Adipocyte (in vitro differentiated cells): Measurements from ENCODE around the gene TCF23.
A peak's percentile ranks its signal among the peaks of the same experiment; 100 is the strongest.

Source experiments
- DNase-seq: peaks from one replicate; pipeline ENCODE4 v3.0.0-alpha.2; 2015; ENCODE audit warnings: low read depth
- H3K27me3 ChIP-seq: replicated peaks from 2 replicates; pipeline ENCODE4 v1.7.0; 2013; ENCODE audit warnings: mild to moderate bottlenecking, low read length, moderate library complexity; ENCODE audit not compliant: control insufficient read depth, insufficient read depth
- H3K36me3 ChIP-seq: 2 replicates; pipeline ENCODE4 v1.7.0; 2013; ENCODE audit warnings: low read length, mild to moderate bottlenecking, moderate library complexity; ENCODE audit not compliant: control insufficient read depth, insufficient read depth, severe bottlenecking
- H3K4me1 ChIP-seq: 2 replicates; pipeline ENCODE4 v1.7.0; 2013; ENCODE audit warnings: mild to moderate bottlenecking, low read length, moderate library complexity; ENCODE audit not compliant: control insufficient read depth, insufficient read depth
- H3K4me3 ChIP-seq: 2 replicates; pipeline ENCODE4 v1.7.0; 2013; ENCODE audit warnings: mild to moderate bottlenecking, low read length, moderate library complexity
- H3K9ac ChIP-seq: 2 replicates; pipeline ENCODE4 v1.7.0; 2013; ENCODE audit warnings: mild to moderate bottlenecking, low read length, moderate library complexity
- H3K9me3 ChIP-seq: 2 replicates; pipeline ENCODE4 v1.7.0; 2013; ENCODE audit warnings: mild to moderate bottlenecking, low read length, moderate library complexity; ENCODE audit not compliant: control insufficient read depth

Gene TCF23

DNA sequence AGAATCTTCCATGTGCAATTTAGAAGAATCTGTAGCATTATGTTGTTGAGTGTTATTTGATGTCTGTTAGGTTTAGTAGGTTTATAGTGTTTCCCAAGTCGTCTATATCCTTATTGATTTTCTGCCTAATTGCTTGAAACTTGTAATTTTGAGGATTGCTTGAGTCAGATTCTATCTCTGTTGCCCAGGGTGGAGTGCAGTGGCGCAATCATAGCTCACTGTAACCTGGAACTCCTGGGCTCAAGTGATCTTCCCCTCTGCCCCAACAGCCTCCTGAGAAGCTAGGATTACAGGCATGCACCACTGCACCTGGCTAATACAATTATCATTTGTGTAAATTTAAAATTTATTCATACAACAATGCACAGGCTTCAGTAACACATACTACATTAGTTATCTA lies 3.1 kb upstream of the TCF23 start:
- Histone ChIP-seq H3K9ac (no peak overlapping the region), H3K4me1 (no peaks in the 10 kb centered on the region), H3K4me3 (no peak overlapping the region), H3K27me3 (peaks cover 13% of the 10 kb centered on the region), H3K36me3 (no peaks in the 10 kb centered on the region), H3K9me3 (peaks cover 12% of the 10 kb centered on the region)
- DNase-seq = no peak

DNA sequence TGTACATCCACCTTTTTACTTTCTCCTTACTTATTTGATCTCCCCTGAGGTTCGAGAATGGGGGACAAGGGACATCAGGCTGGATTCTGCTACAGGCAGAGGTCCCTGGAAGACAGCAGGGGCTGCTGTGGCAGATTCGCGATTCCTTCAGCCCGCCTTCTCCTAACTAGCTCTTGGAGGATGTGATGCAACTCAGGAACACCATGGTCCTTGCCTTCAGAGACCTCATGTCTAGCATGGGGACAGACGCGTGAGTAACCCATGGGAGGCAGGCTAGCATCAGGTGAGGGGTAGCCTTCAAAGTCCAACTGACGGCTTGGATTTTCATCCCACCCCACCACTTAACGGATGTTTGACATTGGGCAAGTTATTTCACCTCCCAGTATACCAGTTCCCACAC lies 869 bp upstream of the TCF23 start:
- H3K36me3 ChIP-seq = no peaks in the 10 kb centered on the region
- no peaks in the 10 kb centered on the region for H3K4me1 ChIP-seq
- H3K9ac ChIP-seq = no peak overlapping the region
- no peak for DNase-seq
- H3K27me3 ChIP-seq = peaks cover 9% of the 10 kb centered on the region
- H3K9me3 ChIP-seq = peaks cover 8% of the 10 kb centered on the region
- no peak overlapping the region for H3K4me3 ChIP-seq

DNA sequence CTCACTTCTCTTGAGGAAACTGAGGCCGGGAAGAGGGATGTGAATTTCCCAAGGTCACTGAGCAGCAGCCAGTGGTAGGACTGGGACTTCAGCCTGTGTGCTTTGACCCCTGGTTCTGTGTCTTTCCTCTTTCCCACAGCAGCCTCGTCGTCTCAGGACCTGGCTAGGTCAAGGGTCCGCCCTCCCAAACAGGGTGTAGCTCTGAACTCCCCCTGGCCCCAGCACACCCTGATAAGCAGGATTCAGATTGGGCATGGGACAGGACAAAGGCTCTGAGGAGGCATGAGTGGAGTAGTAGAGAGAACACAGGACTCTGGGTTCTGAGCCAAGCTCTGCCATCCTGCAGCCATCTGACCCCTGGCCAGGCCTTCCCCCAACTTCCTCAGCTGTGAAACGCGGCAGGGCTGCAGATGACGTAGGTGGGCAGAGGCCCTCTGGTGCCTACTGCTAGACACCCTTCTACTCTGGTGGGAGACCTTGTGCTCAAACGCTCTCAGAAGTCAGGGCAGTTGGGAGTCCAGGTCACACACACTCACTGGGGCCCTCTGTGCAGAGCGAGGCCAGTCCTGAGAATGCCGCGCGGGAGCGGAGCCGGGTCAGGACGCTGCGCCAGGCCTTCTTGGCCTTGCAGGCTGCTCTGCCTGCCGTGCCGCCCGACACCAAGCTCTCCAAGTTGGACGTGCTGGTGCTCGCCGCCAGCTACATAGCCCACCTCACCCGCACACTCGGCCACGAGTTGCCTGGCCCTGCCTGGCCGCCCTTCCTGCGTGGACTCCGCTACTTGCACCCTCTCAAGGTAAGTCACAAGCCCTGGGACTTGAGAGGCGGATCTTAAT lies 984 bp downstream of the TCF23 start:
- no peaks in the 10 kb centered on the region for H3K4me1 ChIP-seq
- DNase-seq = no peak
- no peaks in the 10 kb centered on the region for H3K9me3 ChIP-seq
- H3K27me3 ChIP-seq = peaks cover 7% of the 10 kb centered on the region
- no peaks in the 10 kb centered on the region for H3K36me3 ChIP-seq
- H3K9ac ChIP-seq = no peak overlapping the region
- no peak overlapping the region for H3K4me3 ChIP-seq

DNA sequence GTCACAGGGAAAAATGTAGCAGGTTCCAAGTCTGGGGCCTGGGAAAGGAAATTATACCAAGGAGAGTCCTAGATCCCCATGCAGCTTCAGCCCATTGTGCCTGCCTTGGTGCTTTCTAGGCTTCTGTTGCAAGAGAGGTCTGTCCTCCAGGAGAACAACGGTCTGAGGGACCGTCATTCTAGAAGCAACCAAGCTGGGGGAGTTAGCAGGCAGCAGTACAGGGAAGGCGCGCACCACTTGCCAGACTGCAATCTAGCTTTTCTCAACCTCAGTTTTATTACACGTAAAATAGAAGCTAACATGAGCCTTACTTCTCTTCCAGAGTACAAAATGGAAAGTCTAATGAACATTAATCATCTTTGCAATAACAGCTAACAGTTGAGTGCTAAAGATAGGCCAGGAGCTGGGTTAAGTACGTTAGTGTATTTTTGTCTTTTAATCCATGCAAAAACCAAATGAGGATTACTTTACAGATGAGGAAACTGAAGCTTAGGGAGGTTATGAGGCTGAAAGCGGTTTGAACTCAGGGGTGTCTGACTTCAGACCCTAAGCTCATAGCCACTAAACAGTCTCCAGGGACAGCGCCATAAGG lies 1.9 kb downstream of the TCF23 start:
- Histone ChIP-seq H3K36me3 (no peaks in the 10 kb centered on the region), H3K27me3 (peaks cover 7% of the 10 kb centered on the region), H3K4me1 (no peaks in the 10 kb centered on the region), H3K9me3 (no peaks in the 10 kb centered on the region), H3K4me3 (no peak overlapping the region), H3K9ac (no peak overlapping the region)
- no peak for DNase-seq

DNA sequence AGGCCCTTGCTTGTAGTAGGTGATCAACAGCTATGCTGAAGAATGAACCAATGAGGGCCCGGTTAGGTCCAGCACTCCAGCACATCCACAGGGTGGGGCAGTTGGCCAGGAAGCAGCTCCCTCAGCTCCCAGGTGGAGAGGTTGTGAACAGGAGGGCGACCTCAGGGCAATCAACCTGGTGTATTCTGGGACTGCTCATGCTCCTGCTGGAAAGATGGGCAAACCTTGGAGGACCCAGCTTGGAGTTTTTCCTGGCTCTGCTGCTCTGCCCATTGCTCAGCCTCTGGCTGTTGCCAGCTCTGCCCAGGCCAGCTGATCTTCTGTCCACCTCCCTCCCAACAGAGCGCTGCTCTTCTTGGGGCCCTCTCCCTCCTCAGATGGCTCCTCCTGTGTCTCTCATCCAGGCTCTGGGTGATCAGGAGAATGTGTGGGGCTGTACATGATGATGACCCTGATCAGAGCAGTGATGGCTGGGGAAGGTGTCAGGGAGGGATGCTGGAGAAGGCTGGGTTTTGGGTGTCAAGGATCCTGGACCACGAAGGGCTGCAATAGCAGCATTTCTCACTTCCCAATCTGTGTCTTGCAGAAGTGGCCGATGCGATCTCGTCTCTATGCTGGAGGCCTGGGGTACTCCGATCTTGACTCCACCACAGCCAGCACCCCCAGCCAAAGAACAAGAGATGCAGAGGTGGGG lies 3.4 kb downstream of the TCF23 start:
- Histone ChIP-seq H3K9ac (no peak overlapping the region), H3K27me3 (peaks cover 7% of the 10 kb centered on the region), H3K4me1 (no peaks in the 10 kb centered on the region), H3K4me3 (no peak overlapping the region), H3K9me3 (no peaks in the 10 kb centered on the region), H3K36me3 (no peaks in the 10 kb centered on the region)
- DNase-seq = no peak

DNA sequence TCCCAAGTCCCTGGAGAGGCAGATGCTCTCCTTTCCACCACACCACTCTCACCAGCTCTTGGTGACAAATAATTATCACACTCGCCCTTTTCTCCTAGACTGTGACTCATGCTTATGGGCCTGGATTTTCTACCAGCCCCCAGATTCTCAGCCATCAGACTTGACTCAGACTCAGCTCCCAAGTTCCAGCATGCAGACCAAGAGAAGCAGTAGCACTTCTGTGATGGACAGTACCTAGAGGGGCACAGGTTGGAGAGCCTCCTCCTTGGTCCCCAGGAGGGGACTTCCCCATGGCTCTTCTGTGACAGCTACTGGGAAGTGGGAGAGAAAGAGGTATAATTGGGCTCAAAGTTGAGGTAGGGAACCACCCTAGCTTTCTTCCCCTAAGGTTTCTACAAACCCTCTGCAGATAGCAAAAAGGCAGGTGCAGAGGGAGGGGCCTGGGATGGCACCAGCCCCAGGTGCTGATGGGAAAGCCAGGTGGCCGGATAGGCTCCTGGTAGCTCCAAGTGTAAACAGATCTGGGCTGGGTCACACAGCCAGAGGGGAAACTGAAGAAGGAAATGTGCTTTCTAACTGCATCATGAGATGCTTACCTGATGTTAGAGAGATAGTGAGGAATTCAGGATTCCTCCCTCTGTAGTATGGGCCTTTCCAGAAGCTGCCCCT lies 4.1 kb downstream of the TCF23 start:
- Histone ChIP-seq H3K4me1 (no peaks in the 10 kb centered on the region), H3K9me3 (no peaks in the 10 kb centered on the region), H3K36me3 (no peaks in the 10 kb centered on the region), H3K4me3 (no peak overlapping the region), H3K9ac (no peak overlapping the region), H3K27me3 (peaks cover 7% of the 10 kb centered on the region)
- DNase-seq = peak; percentile 3

DNA sequence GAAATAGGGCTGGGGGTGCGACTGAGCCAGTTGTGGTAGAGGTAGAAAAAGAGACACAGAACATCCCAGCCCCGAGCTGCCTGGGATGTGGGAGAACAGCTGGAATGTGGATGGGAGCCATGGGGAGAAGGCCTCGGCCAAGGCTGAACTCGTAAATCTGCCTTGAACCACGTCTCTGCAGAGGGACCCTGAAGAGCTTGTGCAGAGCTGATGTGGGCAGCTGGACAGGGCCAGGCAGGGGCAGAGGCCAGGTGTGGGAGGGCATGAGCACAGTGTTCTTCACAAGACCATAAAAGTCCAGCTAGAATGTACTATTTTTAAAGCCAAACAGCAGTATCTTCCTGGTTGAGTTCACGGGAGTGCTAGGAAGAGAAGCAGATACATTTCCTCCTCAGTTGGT lies 5.7 kb downstream of the TCF23 start:
- H3K27me3 ChIP-seq = peaks cover 4% of the 10 kb centered on the region

DNA sequence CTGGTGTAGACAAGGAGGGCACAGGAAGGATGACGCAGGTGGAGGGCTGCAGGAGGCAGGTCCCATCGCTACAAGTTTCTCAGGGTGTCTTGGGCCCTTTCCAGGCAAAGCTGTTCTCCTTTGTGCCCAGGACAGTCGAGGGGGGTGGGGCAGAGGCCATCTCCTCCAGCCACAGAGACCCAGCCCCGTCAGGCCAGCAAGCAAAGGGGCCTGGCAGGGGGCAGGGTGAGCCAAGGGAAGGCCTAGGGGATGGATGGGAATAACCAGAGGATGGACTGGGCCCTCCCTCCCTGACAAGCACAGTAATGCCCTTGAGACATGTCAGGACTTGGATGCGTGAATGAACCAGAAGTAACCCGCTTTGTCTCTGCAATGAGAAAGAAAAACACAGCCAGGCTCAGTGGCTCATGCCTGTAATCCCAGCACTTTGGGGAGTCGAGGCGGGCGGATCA lies 6.3 kb downstream of the TCF23 start:
- no peaks in the 10 kb centered on the region for H3K4me1 ChIP-seq
- no peaks in the 10 kb centered on the region for H3K36me3 ChIP-seq
- H3K27me3 ChIP-seq = peaks cover 4% of the 10 kb centered on the region
- H3K9me3 ChIP-seq = no peaks in the 10 kb centered on the region
- no peak for DNase-seq
- no peak overlapping the region for H3K9ac ChIP-seq
- H3K4me3 ChIP-seq = no peak overlapping the region

More for the DNA sequence above, 5.7 kb downstream of the TCF23 start:
- DNase-seq = no peak
- Histone ChIP-seq H3K4me1 (no peaks in the 10 kb centered on the region), H3K36me3 (no peaks in the 10 kb centered on the region), H3K4me3 (no peak overlapping the region), H3K9ac (no peak overlapping the region), H3K9me3 (no peaks in the 10 kb centered on the region)

DNA sequence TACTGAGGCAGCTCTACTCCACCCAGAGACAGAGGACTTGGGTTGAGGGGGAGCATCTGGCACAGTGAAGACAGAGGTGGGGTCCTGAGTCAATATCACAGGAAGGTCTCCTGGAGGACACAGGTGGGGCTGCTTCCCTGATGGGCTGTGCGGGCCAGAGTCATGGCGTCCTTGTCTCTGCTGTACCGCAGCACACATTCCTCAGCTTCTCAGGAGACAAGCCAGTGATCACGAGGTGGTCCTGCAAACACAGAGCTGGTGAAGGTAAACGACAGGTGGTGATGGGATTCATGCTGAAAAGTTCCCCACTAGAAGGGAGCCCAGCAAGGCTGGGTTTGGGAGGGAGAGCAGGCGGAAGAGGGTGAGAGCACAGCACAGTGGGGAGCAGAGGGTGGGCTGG lies 9.7 kb downstream of the TCF23 start:
- Histone ChIP-seq H3K4me1 (no peaks in the 10 kb centered on the region), H3K27me3 (peaks cover 4% of the 10 kb centered on the region), H3K9me3 (no peaks in the 10 kb centered on the region), H3K9ac (no peak overlapping the region), H3K4me3 (no peak overlapping the region), H3K36me3 (no peaks in the 10 kb centered on the region)
- no peak for DNase-seq

DNA sequence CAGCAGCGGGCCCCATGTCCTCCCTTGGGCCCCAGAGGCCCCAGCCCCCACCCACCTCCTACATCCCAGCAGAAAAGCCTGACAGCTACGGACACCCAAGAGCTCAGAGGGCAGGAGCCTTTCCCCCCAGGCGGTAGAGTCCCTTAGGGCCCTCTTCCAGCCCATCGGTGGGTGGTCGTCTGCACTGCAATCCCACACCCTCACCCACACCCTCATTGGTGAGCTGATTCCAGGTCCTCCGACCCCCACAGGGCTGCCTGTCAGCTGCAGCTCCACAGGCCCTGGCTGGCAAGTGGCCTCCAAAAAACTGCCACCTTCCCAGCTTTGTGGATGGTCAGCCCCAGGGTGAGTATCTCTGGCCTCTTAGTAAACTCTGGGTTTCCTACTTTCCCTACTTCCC lies 10.5 kb downstream of the TCF23 start:
- H3K36me3 ChIP-seq = no peaks in the 10 kb centered on the region
- H3K4me1 ChIP-seq = no peaks in the 10 kb centered on the region
- H3K4me3 ChIP-seq = no peak overlapping the region
- H3K9me3 ChIP-seq = no peaks in the 10 kb centered on the region
- H3K9ac ChIP-seq = no peak overlapping the region
- no peak for DNase-seq
- H3K27me3 ChIP-seq = peaks cover 4% of the 10 kb centered on the region

DNA sequence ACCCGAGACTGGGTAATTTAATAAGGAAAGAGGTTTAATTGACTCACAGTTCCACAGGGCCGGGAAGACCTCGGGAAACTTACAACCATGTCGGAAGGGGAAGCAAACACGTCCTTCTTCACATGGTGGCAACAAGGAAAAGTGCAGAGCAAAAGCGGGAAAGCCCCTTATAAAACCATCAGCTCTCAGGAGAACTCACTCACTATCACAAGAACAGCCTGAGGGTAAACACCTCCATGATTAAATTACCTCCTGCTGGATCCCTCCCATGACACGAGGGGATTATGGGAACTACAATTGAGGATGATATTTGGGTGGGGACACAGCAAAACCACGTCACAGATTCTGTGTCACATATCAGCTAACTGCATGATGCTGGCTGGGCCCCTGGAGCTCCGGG lies 11.4 kb downstream of the TCF23 start:
- Histone ChIP-seq H3K36me3 (no peaks in the 10 kb centered on the region), H3K4me3 (no peak overlapping the region), H3K9me3 (no peaks in the 10 kb centered on the region), H3K27me3 (peaks cover 4% of the 10 kb centered on the region), H3K4me1 (no peaks in the 10 kb centered on the region), H3K9ac (no peak overlapping the region)
- DNase-seq = no peak
